Suprapubic skin (tissue), 4 donors: ENCODE data around the gene CERS3. TPM values are rescaled to one million over a fixed set of nuclear protein-coding genes. Genes with fewer than 3 reads are reported as not detected.
A peak's percentile ranks its signal among the peaks of the same experiment; 100 is the strongest.

ENCODE experiments used
- DNase-seq, 2 donors: peaks; one replicate each; pipeline ENCODE4 v3.0.0-alpha.2; 2019; ENCODE audit warnings: low spot score in 2 of 2
- H3K27ac ChIP-seq: fragments of 200-600 bp; sonication (generic); one replicate; pipeline ENCODE4 v1.5.1; 2019
- H3K27me3 ChIP-seq: fragments of 200-600 bp; sonication (generic); one replicate; pipeline ENCODE4 v1.5.1; 2019
- H3K36me3 ChIP-seq: fragments of 200-600 bp; sonication (generic); one replicate; pipeline ENCODE4 v1.5.1; 2019
- H3K4me1 ChIP-seq: fragments of 200-600 bp; sonication (generic); one replicate; pipeline ENCODE4 v1.5.1; 2019
- H3K4me3 ChIP-seq: fragments of 200-600 bp; sonication (generic); one replicate; pipeline ENCODE4 v1.5.1; 2019; ENCODE audit warnings: mild to moderate bottlenecking
- H3K9me3 ChIP-seq: fragments of 200-600 bp; sonication (generic); one replicate; pipeline ENCODE4 v1.5.1; 2019
- EP300 ChIP-seq: sonication (generic); formaldehyde crosslinking; IDR thresholded peaks from one replicate; pipeline ENCODE4 v1.6.1; 2017; ENCODE audit warnings: antibody characterized with exemption
- POLR2A ChIP-seq, 2 donors: fragments of 450-650 bp; IDR thresholded peaks; one replicate each; pipeline ENCODE4 v1.6.1; 2017; ENCODE audit warnings: antibody characterized with exemption in 2 of 2, mild to moderate bottlenecking in 2 of 2, moderate library complexity in 2 of 2
- POLR2AphosphoS5 ChIP-seq, 3 donors: sonication (generic); formaldehyde crosslinking; IDR thresholded peaks; one replicate each; pipeline ENCODE4 v1.6.1; 2017; ENCODE audit warnings: antibody characterized with exemption in 3 of 3
- WGBS: methylation state at CpG from one replicate; pipeline ENCODE4 v1.1.5; 2018; 5-methylcytosine and 5-hydroxymethylcytosine counted together
- total RNA-seq, 4 donors: library from RNA; depleted of rRNA; stranded (reverse); fragments of >200 nt; gene quantifications; one replicate each; pipeline ENCODE4 v1.1.0, GENCODE V29; 2016
- TF ChIP-seq, protein P1 (sequence below), 2 donors: fragments of 200-600 bp in 1 of 2; fragments of 450-650 bp in 1 of 2; sonication (generic) in 1 of 2; IDR thresholded peaks; one replicate each; pipeline ENCODE4 v1.5.1; 2016 to 2019; ENCODE audit warnings: antibody characterized with exemption in 2 of 2, mild to moderate bottlenecking in 1 of 2, moderate library complexity in 1 of 2

Gene CERS3
- total RNA-seq, 4 donors from 2014 or later, result 106 to 151 (median 120) TPM

DNA sequence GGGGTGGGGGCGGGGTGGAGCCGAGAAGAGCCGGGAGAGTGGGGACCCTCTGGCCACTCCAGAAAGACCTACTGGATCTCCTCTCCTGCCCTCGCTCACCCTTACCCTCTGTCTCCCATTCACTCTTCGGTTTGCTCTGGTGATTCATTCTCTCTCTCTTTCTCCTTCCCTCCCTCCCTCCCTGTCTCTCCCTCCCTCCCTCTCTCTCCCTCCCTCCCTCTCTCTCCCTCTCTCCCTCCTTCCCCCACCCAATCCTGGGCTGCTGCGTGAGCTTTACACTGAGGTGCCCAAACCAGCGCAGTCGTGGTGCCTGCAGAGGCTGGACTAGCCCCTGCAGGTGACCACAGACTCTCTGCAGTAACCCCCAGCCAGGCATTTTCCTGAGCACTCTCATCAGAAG is 154.8 kb downstream of the CERS3 start:
- peaks cover 14% of the 10 kb centered on the region for H3K4me1 ChIP-seq
- no peak overlapping the region for H3K27ac ChIP-seq
- H3K4me3 ChIP-seq, result peak overlapping the region; percentile 61

DNA sequence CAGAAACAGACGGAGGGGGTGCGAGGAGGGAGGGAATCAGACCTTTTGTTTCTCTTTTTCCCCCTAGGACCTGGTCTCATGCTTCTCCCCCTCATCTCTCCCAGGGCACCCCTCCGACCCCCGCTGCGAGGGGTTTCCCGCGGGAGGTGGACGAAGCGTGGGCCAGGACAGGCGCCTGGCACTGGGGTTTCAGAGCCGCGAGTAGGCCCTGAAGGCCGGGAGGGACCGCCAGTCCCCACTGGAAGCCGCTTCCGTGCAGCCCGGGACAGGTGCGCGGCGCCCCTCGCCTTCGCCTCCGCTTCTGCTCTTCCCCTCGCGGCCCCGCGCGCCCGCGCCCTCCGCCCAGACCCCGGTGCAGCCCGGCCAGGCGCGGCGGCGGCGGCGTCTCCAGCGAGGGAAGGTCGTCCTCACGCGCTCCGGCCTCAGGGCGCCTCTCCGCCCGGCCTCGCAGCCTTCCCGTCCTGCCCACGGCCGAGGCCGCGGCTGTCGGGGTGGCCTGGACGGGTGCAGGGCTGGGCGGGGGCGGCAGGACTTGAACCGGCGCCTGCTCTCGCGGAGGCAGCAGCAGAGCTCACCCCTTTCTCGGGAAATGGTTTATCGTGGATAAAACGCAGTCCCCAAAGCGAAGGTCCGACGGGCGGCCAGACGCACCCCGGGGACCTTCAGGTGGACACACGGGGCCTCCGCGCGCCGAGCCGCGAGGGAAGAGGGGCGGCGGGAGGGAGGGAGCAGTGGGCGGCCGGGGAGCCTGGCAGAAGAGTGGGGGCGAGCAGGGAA is 155.4 kb downstream of the CERS3 start:
- Histone ChIP-seq H3K27ac (peak overlapping the region; percentile 51), H3K36me3 (no peaks in the 10 kb centered on the region), H3K9me3 (peaks cover 6% of the 10 kb centered on the region), H3K4me3 (peak overlapping the region; percentile 61), H3K27me3 (peaks cover 9% of the 10 kb centered on the region), H3K4me1 (peaks cover 14% of the 10 kb centered on the region)
- TF ChIP-seq POLR2A (IDR thresholded peaks at IDR 0.05) (no peak), POLR2AphosphoS5 (IDR thresholded peaks at IDR 0.05) (no peak), EP300 (no peak)
- TF ChIP-seq, protein P1, sequence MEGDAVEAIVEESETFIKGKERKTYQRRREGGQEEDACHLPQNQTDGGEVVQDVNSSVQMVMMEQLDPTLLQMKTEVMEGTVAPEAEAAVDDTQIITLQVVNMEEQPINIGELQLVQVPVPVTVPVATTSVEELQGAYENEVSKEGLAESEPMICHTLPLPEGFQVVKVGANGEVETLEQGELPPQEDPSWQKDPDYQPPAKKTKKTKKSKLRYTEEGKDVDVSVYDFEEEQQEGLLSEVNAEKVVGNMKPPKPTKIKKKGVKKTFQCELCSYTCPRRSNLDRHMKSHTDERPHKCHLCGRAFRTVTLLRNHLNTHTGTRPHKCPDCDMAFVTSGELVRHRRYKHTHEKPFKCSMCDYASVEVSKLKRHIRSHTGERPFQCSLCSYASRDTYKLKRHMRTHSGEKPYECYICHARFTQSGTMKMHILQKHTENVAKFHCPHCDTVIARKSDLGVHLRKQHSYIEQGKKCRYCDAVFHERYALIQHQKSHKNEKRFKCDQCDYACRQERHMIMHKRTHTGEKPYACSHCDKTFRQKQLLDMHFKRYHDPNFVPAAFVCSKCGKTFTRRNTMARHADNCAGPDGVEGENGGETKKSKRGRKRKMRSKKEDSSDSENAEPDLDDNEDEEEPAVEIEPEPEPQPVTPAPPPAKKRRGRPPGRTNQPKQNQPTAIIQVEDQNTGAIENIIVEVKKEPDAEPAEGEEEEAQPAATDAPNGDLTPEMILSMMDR (IDR thresholded peaks at IDR 0.05), result no peak
- no peak for DNase-seq
- WGBS, result 5% methylated on average over 20 of the region's 82 CpGs

More for the DNA sequence above, 154.8 kb downstream of the CERS3 start:
- H3K36me3 ChIP-seq, result no peaks in the 10 kb centered on the region
- TF ChIP-seq POLR2AphosphoS5 (IDR thresholded peaks at IDR 0.05), result no peak
- no peak for DNase-seq
- WGBS, result 21% methylated on average over 8 of the region's 8 CpGs
- peaks cover 7% of the 10 kb centered on the region for H3K9me3 ChIP-seq
- H3K27me3 ChIP-seq, result peaks cover 9% of the 10 kb centered on the region

DNA sequence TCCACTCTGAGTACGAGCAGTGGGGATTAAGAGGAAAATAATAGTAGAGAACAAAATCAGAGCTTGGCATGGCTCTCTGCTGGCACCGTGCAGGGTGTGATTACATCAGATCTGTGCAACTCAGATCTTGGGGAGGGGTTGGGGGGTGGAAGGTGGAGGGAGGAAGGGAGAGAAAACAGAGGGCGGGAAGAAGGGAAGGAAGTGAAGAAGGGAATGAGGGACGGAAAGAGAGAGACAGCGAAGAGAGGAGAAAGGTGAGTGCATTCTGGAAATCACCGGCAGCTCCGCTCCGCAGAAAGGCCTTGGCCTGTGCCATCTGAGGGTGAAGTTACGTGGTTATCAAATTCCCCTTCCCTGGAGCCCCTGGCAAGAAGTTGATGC is 156.0 kb downstream of the CERS3 start:
- Histone ChIP-seq H3K27me3 (peaks cover 9% of the 10 kb centered on the region), H3K4me3 (peak overlapping the region; percentile 61), H3K9me3 (peaks cover 5% of the 10 kb centered on the region), H3K27ac (peak overlapping the region; percentile 51), H3K36me3 (no peaks in the 10 kb centered on the region), H3K4me1 (peaks cover 14% of the 10 kb centered on the region)
- TF ChIP-seq POLR2A (IDR thresholded peaks at IDR 0.05) (no peak), POLR2AphosphoS5 (IDR thresholded peaks at IDR 0.05) (no peak), EP300 (no peak)
- TF ChIP-seq, protein P1 (IDR thresholded peaks at IDR 0.05), result no peak
- peak in 1 of 2 donors; percentile 71 for DNase-seq
- 10% methylated on average over 9 of the region's 9 CpGs for WGBS

DNA sequence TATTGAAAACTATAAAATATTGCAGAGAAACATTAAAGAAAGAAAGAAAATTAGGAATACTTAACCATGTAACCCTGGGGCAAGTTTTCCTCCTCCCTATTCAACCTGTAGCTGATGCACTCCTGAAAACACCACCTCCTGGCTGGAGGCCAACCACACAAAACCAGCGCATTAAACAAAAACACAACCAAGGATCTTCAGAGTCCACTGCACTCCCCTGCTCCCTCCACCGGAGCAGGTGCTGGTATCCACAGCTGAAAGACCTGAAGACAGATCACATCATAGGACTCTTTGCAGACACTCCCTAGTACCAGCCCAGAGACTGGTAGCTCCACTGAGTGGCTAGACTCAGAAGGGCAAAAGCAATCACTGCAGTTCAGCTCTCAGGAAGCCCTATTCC is 173.4 kb downstream of the CERS3 start:
- 40% methylated on average over 2 of the region's 2 CpGs for WGBS
- Histone ChIP-seq H3K4me1 (peaks cover 7% of the 10 kb centered on the region), H3K27me3 (peaks cover 7% of the 10 kb centered on the region), H3K9me3 (no peaks in the 10 kb centered on the region), H3K27ac (no peak overlapping the region), H3K4me3 (no peak overlapping the region), H3K36me3 (no peaks in the 10 kb centered on the region)
- DNase-seq, result no peak
- TF ChIP-seq POLR2A (IDR thresholded peaks at IDR 0.05) (no peak), POLR2AphosphoS5 (IDR thresholded peaks at IDR 0.05) (no peak), EP300 (no peak)
- TF ChIP-seq, protein P1 (IDR thresholded peaks at IDR 0.05), result no peak

DNA sequence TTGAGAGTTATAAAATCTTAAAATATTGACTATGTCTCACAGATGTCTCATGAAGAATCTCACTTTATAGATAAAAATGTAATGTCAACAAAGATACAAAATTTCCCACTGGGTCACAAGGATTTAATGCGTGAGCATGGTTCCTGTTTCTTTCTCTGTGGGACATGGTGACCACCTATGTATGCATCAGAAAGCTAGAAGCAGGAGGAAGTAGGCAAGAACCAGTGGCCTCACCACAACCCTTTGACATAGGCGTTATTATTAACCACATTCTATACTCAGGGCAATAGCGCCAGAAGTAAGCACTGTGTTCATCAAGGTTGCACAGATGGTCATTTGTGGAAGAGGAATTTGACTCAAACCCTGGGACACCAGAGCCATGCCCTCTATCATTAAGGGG is 175.3 kb downstream of the CERS3 start:
- peaks cover 7% of the 10 kb centered on the region for H3K27me3 ChIP-seq
- no peak for DNase-seq
- H3K27ac ChIP-seq, result no peak overlapping the region
- H3K4me1 ChIP-seq, result peaks cover 20% of the 10 kb centered on the region
- no peaks in the 10 kb centered on the region for H3K36me3 ChIP-seq
- 90% methylated on average over 3 of the region's 3 CpGs for WGBS
- no peak overlapping the region for H3K4me3 ChIP-seq
- no peak for TF ChIP-seq POLR2AphosphoS5 (IDR thresholded peaks at IDR 0.05)
- TF ChIP-seq, protein P1 (IDR thresholded peaks at IDR 0.05), result no peak
- no peak for TF ChIP-seq POLR2A (IDR thresholded peaks at IDR 0.05)
- no peaks in the 10 kb centered on the region for H3K9me3 ChIP-seq
